Activated CD4-positive, alpha-beta T cell treated with anti-CD3 and anti-CD28 coated beads for 36 hours (primary cell): Measurements from ENCODE around the gene DCP1A. TPM values are rescaled to one million over a fixed set of nuclear protein-coding genes. Genes with fewer than 3 reads are reported as not detected.

ENCODE experiments used
- ATAC-seq: fragments of 200-7000 bp; cut with Tn5 transposase; one replicate; pipeline ENCODE4 v1.10.0; 2021; ENCODE audit warnings: mild to moderate bottlenecking, moderate library complexity
- CTCF ChIA-PET: fragments of 350-600 bp; sonication (Branson Sonifier 250); formaldehyde crosslinking; loops from one replicate; lab custom pipeline; 2021; ENCODE audit warnings: antibody characterized with exemption; lab: Charles Lee
- POLR2A ChIA-PET: fragments of 350-600 bp; sonication (Branson Sonifier 250); formaldehyde crosslinking; loops from one replicate; lab custom pipeline; 2021; ENCODE audit warnings: antibody characterized with exemption, inconsistent platforms; lab: Charles Lee
- DNase-seq: peaks from one replicate; pipeline ENCODE4 v3.0.0-alpha.2; 2020
- H3K27ac Mint-ChIP-seq: one replicate; pipeline ENCODE4 v1.8.0; 2021; ENCODE audit warnings: mixed read lengths
- H3K27me3 Mint-ChIP-seq: one replicate; pipeline ENCODE4 v1.8.0; 2021; ENCODE audit warnings: mixed read lengths
- H3K36me3 Mint-ChIP-seq: one replicate; pipeline ENCODE4 v1.8.0; 2021; ENCODE audit warnings: low read depth, mixed read lengths
- H3K4me1 Mint-ChIP-seq: one replicate; pipeline ENCODE4 v1.8.0; 2021; ENCODE audit warnings: mixed read lengths
- H3K4me3 Mint-ChIP-seq: one replicate; pipeline ENCODE4 v1.8.0; 2021; ENCODE audit warnings: mild to moderate bottlenecking, moderate library complexity, mixed read lengths
- H3K9me3 Mint-ChIP-seq: one replicate; pipeline ENCODE4 v1.8.0; 2021; ENCODE audit warnings: low read depth, mixed read lengths
- intact Hi-C, 2 experiments: fragments of 100-400 bp; cut with DNase I in 1 of 2; cut with micrococcal nuclease in 1 of 2; formaldehyde crosslinking; loops; one replicate each; pipeline versions ENCODE4 v1.14.2 to v1.15.1; 2022 to 2024; cut with DNase I, micrococcal nuclease
- total RNA-seq, 2 experiments: library from RNA; stranded (reverse); gene quantifications; one replicate each; pipeline ENCODE4 v1.2.3, GENCODE V29; 2021

The DCP1A gene
- total RNA-seq, 2 experiments from 2014 or later, result 33.4 to 41.9 TPM

DNA sequence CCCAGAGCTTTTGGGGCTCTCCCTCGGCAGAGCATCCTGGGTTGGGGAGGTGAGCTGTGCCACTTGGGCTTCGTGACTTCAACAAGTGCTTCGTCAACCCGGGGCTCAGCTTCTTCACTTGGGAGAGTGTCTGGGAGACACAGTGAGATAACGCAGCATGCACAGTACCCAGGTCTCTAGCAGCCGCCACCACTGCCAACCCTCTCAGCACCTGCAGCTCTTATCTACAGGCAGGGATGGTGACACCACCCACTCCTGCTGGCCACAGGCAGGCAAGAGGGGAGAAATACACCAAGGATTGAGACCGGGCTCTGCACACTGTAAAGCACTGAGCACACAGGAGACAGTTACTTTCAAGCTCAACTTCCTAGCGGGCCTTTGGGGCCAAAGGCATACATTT lies 103.1 kb downstream of the DCP1A start:
- Mint-ChIP-seq H3K27me3 (no peaks in the 10 kb centered on the region), H3K4me1 (peaks cover 15% of the 10 kb centered on the region)
- CTCF ChIA-PET, result interaction anchor here (0.6 to 2.0 kb wide), 2 partner anchors 79 to 130 kb away, joined by 3 to 6 read pairs; no protein-coding TSS in a partner anchor

DNA sequence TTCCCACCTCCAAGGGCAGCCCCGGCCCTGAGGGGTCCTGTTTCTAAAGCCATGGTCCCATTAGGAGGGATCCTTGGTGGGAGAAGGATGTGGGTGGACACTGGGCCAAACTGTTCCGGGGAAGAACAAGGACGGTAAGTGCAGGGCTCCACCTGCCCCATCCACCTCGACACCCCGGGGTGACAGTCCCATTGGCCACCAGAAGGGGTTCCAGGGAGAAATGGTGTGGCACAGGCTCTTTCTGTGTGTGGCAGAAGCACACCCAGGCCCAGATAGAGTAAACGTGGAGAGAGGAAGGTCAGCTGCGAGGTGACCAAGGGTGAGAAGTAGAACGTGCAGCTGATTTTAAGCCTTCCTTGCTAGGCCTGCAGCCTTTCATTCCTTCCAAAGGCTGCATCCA lies 103.6 kb downstream of the DCP1A start:
- Mint-ChIP-seq H3K4me1 (peaks cover 15% of the 10 kb centered on the region), H3K4me3 (no peak overlapping the region), H3K27ac (no peak overlapping the region), H3K9me3 (no peaks in the 10 kb centered on the region), H3K27me3 (no peaks in the 10 kb centered on the region), H3K36me3 (peaks cover 30% of the 10 kb centered on the region)
- intact Hi-C loops, result no loop called here
- POLR2A ChIA-PET, result no interaction called here
- ATAC-seq, result no peak
- CTCF ChIA-PET, result interaction anchor here (0.6 to 2.0 kb wide), 2 partner anchors 80 to 129 kb away, joined by 3 to 6 read pairs; no protein-coding TSS in a partner anchor
- no peak for DNase-seq

More for the DNA sequence above, 103.1 kb downstream of the DCP1A start:
- Mint-ChIP-seq H3K27ac (no peak overlapping the region), H3K9me3 (no peaks in the 10 kb centered on the region), H3K4me3 (no peak overlapping the region), H3K36me3 (peaks cover 27% of the 10 kb centered on the region)
- ATAC-seq, result no peak
- intact Hi-C loops, result no loop called here
- no peak for DNase-seq
- POLR2A ChIA-PET, result no interaction called here

GRCh38 chr3:53243165-53243564 lies 104.2 kb downstream of the DCP1A start:
- ChIA-PET CTCF (interaction anchor here (2.0 kb wide), 1 partner anchor 129 kb away, joined by 6 read pairs; no protein-coding TSS in a partner anchor), POLR2A (no interaction called here)
- no peak overlapping the region for H3K4me3 Mint-ChIP-seq
- intact Hi-C loops, result no loop called here
- DNase-seq (no peak), ATAC-seq (no peak)
- H3K27ac Mint-ChIP-seq, result no peak overlapping the region
- H3K9me3 Mint-ChIP-seq, result no peaks in the 10 kb centered on the region
- H3K4me1 Mint-ChIP-seq, result peaks cover 12% of the 10 kb centered on the region
- H3K27me3 Mint-ChIP-seq, result no peaks in the 10 kb centered on the region
- H3K36me3 Mint-ChIP-seq, result peaks cover 28% of the 10 kb centered on the region

- H3K36me3 Mint-ChIP-seq, result peaks cover 23% of the 10 kb centered on the region
- POLR2A ChIA-PET, result interaction anchor here (1.1 kb wide), 1 partner anchor 69 kb away, joined by 3 read pairs; no protein-coding TSS in a partner anchor
- H3K27ac Mint-ChIP-seq, result no peak overlapping the region
Observed at GRCh38 chr3:53242642-53243041, 104.7 kb downstream of the DCP1A start.

GRCh38 chr3:53242155-53242554 lies 105.2 kb downstream of the DCP1A start:
- ATAC-seq, result no peak
- intact Hi-C loops, result no loop called here
- no peak for DNase-seq
- H3K27ac Mint-ChIP-seq, result no peak overlapping the region
- no peaks in the 10 kb centered on the region for H3K9me3 Mint-ChIP-seq
- H3K4me1 Mint-ChIP-seq, result peaks cover 6% of the 10 kb centered on the region
- ChIA-PET CTCF (no interaction called here), POLR2A (interaction anchor here (1.1 kb wide), 1 partner anchor 70 kb away, joined by 3 read pairs; no protein-coding TSS in a partner anchor)
- no peaks in the 10 kb centered on the region for H3K27me3 Mint-ChIP-seq
- peaks cover 22% of the 10 kb centered on the region for H3K36me3 Mint-ChIP-seq
- no peak overlapping the region for H3K4me3 Mint-ChIP-seq

More at GRCh38 chr3:53242642-53243041, 104.7 kb downstream of the DCP1A start:
- H3K27me3 Mint-ChIP-seq, result no peaks in the 10 kb centered on the region
- DNase-seq (no peak), ATAC-seq (no peak)
- CTCF ChIA-PET, result interaction anchor here (2.0 kb wide), 1 partner anchor 128 kb away, joined by 6 read pairs; no protein-coding TSS in a partner anchor
- no peaks in the 10 kb centered on the region for H3K9me3 Mint-ChIP-seq
- H3K4me3 Mint-ChIP-seq, result no peak overlapping the region
- H3K4me1 Mint-ChIP-seq, result peaks cover 7% of the 10 kb centered on the region
- intact Hi-C loops, result no loop called here

DNA sequence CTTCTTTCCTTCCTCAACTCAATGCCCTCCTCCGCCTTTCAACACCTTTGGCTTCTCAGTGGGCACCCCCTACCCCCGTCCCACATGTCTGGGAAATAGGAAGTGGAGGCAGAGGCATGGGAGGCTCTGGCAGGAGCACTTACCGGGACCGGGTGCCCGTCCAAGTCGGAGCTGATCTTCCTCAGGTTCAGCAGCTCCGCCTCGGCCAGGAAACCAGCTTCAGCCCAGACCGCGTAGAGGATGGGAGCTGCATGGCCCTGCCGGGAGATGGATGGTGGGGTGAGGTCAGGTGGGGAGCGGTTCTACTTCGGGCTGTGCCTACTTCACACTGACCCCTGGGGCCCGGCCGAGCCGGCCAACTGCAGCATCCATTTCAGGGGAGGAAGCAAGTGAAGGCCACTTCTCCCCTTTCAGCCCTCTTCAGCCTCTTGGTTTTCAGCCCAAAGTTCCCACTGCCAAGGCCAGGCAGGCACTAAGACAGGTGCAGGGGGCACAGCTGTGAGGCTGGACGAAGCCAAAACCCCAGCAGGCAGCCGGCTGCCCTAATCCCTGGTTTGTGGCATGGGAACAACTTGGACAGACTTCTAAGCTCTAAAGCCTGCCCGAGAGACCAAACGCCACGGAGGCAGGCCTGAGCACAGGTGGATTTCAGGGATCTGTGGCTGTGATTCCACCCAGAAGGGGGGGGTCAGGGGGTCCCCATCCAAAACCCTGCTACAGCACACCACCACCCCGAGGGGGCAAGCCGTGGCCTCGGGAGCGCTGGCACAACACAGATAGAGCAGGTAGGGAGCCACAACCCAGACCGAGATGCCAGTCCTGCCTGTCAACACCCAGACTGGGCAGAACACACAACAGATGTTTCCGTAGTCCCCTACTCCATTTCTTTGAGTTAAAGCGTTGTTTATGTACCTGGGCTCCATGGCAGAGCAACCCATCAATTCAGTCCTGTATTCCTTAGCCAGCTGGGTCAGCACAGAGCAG lies 106.1 kb downstream of the DCP1A start:
- ATAC-seq, result no peak
- intact Hi-C loops, result no loop called here
- CTCF ChIA-PET, result no interaction called here
- no peak for DNase-seq
- Mint-ChIP-seq H3K4me1 (peaks cover 4% of the 10 kb centered on the region), H3K27ac (no peak overlapping the region), H3K4me3 (no peak overlapping the region), H3K9me3 (no peaks in the 10 kb centered on the region), H3K36me3 (peaks cover 20% of the 10 kb centered on the region), H3K27me3 (no peaks in the 10 kb centered on the region)
- POLR2A ChIA-PET, result interaction anchor here (1.1 kb wide), 1 partner anchor 70 kb away, joined by 3 read pairs; no protein-coding TSS in a partner anchor

DNA sequence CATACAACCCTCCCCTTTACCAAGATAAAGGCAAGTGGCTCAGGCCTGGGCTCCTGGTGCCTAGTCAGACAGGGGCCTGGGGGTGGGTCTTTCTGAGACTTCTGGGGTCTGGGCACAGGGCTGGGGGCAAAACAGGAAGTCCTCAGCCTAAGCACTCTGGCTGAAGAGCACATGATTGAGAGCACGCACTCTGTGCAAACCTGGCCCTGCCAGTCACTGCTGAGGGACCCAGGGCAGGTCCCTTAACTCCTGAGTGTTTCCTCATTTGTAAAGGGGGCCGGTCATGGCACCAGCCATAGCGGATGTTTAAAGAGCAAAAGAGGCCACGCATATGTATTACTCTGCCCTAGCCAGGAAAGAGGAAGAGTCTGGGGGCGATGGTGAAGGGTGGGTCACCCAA lies 107.5 kb downstream of the DCP1A start:
- Mint-ChIP-seq H3K36me3 (peaks cover 15% of the 10 kb centered on the region), H3K4me3 (no peak overlapping the region), H3K4me1 (peaks cover 2% of the 10 kb centered on the region), H3K9me3 (no peaks in the 10 kb centered on the region), H3K27ac (no peak overlapping the region), H3K27me3 (no peaks in the 10 kb centered on the region)
- ATAC-seq (no peak), DNase-seq (no peak)
- intact Hi-C loops, result no loop called here
- POLR2A ChIA-PET, result no interaction called here
- CTCF ChIA-PET, result no interaction called here

- intact Hi-C loops, result no loop called here
- H3K4me1 Mint-ChIP-seq, result peaks cover 2% of the 10 kb centered on the region
- no peaks in the 10 kb centered on the region for H3K27me3 Mint-ChIP-seq
- H3K4me3 Mint-ChIP-seq, result no peak overlapping the region
- DNase-seq (no peak), ATAC-seq (no peak)
- ChIA-PET CTCF (interaction anchor here (0.6 to 0.8 kb wide), 2 partner anchors 128 to 166 kb away, joined by 4 to 5 read pairs; no protein-coding TSS in a partner anchor), POLR2A (no interaction called here)
- no peak overlapping the region for H3K27ac Mint-ChIP-seq
- peaks cover 19% of the 10 kb centered on the region for H3K36me3 Mint-ChIP-seq
- H3K9me3 Mint-ChIP-seq, result no peaks in the 10 kb centered on the region
Observed at GRCh38 chr3:53238886-53239285, 108.5 kb downstream of the DCP1A start.

DNA sequence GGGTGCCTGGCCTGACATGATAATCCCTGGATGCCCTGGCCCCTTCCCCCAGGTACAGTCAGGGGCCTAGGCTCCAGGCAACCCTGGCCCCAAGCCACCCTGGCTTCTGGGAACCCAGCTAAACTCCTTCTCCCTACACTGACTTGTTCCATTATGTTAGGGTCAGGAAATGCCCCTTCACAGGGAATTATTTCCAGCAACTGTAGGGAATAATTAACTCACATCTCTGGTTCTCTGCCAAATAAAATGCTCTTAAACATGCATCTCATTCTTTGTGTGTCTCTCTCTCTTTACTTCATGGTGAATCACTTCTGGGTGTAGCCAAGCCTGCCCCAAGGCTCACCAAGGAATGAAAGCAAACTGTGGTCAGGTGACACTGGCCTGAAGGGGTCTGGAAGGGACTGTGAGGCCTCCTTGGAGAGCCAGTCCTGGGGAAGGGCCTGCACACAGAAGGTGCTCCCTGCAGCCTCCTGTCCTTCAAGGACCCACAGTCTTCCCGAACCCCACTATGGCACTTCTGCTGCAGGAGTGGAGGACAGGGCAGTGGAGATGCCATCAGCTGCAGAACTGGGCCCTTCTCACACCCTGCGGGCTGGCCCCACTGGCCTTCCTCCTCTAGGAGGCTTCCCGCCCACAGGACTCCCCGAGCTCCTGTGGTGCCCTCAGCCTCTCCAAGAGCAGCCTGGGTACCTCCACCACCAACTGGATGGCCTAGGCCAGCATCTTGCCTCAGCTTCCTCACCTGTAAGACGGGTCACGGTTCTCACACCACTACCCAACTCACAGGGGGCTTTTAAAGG lies 109.1 kb downstream of the DCP1A start:
- no peak for ATAC-seq
- POLR2A ChIA-PET, result no interaction called here
- no peak overlapping the region for H3K27ac Mint-ChIP-seq
- intact Hi-C loops, result no loop called here
- no peak overlapping the region for H3K4me3 Mint-ChIP-seq
- no peaks in the 10 kb centered on the region for H3K9me3 Mint-ChIP-seq
- DNase-seq, result no peak
- peaks cover 21% of the 10 kb centered on the region for H3K36me3 Mint-ChIP-seq
- no peaks in the 10 kb centered on the region for H3K4me1 Mint-ChIP-seq
- H3K27me3 Mint-ChIP-seq, result no peaks in the 10 kb centered on the region
- CTCF ChIA-PET, result interaction anchor here (0.6 to 1.2 kb wide), 4 partner anchors 9 to 128 kb away, joined by 3 to 4 read pairs (median 4); no protein-coding TSS in a partner anchor

- peak; percentile 43 for ATAC-seq
- no peak for DNase-seq
- no peaks in the 10 kb centered on the region for H3K27me3 Mint-ChIP-seq
- POLR2A ChIA-PET, result no interaction called here
- H3K4me1 Mint-ChIP-seq, result no peaks in the 10 kb centered on the region
- no peak overlapping the region for H3K4me3 Mint-ChIP-seq
- H3K27ac Mint-ChIP-seq, result peak overlapping the region; percentile 37
- CTCF ChIA-PET, result interaction anchor here (1.2 kb wide), 2 partner anchors 16 to 29 kb away, joined by 3 to 4 read pairs; no protein-coding TSS in a partner anchor
- H3K36me3 Mint-ChIP-seq, result peaks cover 34% of the 10 kb centered on the region
- intact Hi-C loops, result no loop called here
- no peaks in the 10 kb centered on the region for H3K9me3 Mint-ChIP-seq
Observed at GRCh38 chr3:53236112-53236841, 111.1 kb downstream of the DCP1A start.
